Panc1 (cell line): Measurements from ENCODE around the gene USF1.
"Not testable (repeated sequence)": the region's sequence is repeated elsewhere in the genome, so short reads cannot be mapped to it uniquely, and the experiment has no call there.

Experiments
- TF ChIP-seq, protein P1 (sequence below): fragments of 450-650 bp; IDR thresholded peaks from 2 replicates; pipeline ENCODE4 v1.5.1; 2017; ENCODE audit warnings: mild to moderate bottlenecking
- TF ChIP-seq, protein P2 (sequence below), 2 experiments: IDR thresholded peaks; 2 replicates each; pipeline ENCODE4 v1.6.1; 2011 to 2012; ENCODE audit warnings: low read depth in 2 of 2, control low read depth in 1 of 2, low read length in 1 of 2, mild to moderate bottlenecking in 1 of 2, moderate library complexity in 1 of 2; ENCODE audit not compliant: insufficient read depth in 1 of 2

DNA sequence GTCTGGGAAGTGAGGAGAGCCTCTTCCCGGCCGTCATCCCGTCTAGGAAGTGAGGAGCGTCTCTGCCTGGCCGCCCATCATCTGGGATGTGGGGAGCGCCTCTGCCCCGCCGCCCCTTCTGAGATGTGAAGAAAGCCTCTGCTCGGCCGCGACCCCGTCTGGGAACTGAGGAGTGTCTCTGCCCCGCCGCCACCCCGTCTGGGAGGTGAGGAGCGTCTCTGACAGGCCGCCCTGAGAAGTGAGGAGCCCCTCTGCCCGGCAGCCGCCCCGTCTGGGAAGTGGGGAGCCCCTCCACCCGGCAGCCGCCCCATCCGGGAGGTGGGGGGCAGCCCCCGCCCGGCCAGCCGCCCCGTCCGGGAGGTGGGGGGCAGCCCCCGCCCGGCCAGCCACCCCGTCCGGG lies 16.3 kb downstream of the USF1 start:
- TF ChIP-seq, protein P1, sequence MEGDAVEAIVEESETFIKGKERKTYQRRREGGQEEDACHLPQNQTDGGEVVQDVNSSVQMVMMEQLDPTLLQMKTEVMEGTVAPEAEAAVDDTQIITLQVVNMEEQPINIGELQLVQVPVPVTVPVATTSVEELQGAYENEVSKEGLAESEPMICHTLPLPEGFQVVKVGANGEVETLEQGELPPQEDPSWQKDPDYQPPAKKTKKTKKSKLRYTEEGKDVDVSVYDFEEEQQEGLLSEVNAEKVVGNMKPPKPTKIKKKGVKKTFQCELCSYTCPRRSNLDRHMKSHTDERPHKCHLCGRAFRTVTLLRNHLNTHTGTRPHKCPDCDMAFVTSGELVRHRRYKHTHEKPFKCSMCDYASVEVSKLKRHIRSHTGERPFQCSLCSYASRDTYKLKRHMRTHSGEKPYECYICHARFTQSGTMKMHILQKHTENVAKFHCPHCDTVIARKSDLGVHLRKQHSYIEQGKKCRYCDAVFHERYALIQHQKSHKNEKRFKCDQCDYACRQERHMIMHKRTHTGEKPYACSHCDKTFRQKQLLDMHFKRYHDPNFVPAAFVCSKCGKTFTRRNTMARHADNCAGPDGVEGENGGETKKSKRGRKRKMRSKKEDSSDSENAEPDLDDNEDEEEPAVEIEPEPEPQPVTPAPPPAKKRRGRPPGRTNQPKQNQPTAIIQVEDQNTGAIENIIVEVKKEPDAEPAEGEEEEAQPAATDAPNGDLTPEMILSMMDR = not testable (repeated sequence)
- TF ChIP-seq, protein P2, sequence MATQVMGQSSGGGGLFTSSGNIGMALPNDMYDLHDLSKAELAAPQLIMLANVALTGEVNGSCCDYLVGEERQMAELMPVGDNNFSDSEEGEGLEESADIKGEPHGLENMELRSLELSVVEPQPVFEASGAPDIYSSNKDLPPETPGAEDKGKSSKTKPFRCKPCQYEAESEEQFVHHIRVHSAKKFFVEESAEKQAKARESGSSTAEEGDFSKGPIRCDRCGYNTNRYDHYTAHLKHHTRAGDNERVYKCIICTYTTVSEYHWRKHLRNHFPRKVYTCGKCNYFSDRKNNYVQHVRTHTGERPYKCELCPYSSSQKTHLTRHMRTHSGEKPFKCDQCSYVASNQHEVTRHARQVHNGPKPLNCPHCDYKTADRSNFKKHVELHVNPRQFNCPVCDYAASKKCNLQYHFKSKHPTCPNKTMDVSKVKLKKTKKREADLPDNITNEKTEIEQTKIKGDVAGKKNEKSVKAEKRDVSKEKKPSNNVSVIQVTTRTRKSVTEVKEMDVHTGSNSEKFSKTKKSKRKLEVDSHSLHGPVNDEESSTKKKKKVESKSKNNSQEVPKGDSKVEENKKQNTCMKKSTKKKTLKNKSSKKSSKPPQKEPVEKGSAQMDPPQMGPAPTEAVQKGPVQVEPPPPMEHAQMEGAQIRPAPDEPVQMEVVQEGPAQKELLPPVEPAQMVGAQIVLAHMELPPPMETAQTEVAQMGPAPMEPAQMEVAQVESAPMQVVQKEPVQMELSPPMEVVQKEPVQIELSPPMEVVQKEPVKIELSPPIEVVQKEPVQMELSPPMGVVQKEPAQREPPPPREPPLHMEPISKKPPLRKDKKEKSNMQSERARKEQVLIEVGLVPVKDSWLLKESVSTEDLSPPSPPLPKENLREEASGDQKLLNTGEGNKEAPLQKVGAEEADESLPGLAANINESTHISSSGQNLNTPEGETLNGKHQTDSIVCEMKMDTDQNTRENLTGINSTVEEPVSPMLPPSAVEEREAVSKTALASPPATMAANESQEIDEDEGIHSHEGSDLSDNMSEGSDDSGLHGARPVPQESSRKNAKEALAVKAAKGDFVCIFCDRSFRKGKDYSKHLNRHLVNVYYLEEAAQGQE (IDR thresholded peaks at IDR 0.05; ENCODE audit: insufficient read depth in 1 of 2, low read depth in 2 of 2, low read length in 1 of 2) = not testable (repeated sequence)
